ENCODE data around the gene NEK1.

GRCh38 chr4:169485086-169485485 lies 127.3 kb downstream of the NEK1 start:
- no peak for TF ChIP-seq EZH2 (IDR thresholded peaks at IDR 0.05; ENCODE audit: insufficient read depth, low read length)
- no peak for TF ChIP-seq CTCF (IDR thresholded peaks at IDR 0.05; ENCODE audit: insufficient read depth, low read depth, low read length)

Measured in astrocyte (in vitro differentiated cells and primary cell).